ENCODE measurements around the gene TBCA.

The TBCA gene, protein sequence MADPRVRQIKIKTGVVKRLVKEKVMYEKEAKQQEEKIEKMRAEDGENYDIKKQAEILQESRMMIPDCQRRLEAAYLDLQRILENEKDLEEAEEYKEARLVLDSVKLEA

GRCh38 chr5:77775790-77776553, at the start of gene TBCA:
TBCA (minus strand) TSS chr5:77776339; CDS start chr5:77776257, 82 bp downstream.
- TF ChIP-seq ZNF274 (IDR thresholded peaks at IDR 0.05; ENCODE audit: low read depth, low read length), result no peak
- peak within 1 kb of the TSS; percentile 96 for H3K4me3 ChIP-seq (ENCODE audit: low read length)

GRCh38 chr5:77824981-77825380, 48.8 kb upstream of the TBCA start:
- TF ChIP-seq ZNF274 (IDR thresholded peaks at IDR 0.05; ENCODE audit: low read depth, low read length), result no peak

DNA sequence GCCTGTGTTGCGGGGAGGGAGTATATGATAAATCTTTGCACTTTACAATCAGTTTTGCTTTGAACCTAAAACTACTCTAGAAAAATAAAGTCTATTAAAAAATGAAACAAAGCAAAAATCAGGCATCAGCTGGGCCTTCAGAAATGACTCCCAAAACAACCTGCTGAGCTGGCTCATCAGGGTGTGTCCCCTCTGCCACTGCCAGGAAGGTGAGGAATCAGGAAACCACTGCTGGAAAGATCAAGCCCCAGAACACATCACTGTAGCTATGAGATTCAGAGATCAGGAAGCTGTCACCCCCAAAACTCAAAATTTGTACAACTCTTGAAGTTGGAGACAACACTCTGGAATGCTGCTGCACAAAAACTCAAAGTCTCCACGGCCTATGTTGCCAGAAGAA, 40.5 kb upstream of the TBCA start:
- no peak for TF ChIP-seq ZNF274 (IDR thresholded peaks at IDR 0.05; ENCODE audit: low read depth, low read length)
- no peak overlapping the region for H3K4me3 ChIP-seq (ENCODE audit: low read length)

More at GRCh38 chr5:77824981-77825380, 48.8 kb upstream of the TBCA start:
- no peak overlapping the region for H3K4me3 ChIP-seq (ENCODE audit: low read length)

- H3K4me3 ChIP-seq (ENCODE audit: low read length), result no peak overlapping the region
- no peak for TF ChIP-seq ZNF274 (IDR thresholded peaks at IDR 0.05; ENCODE audit: low read depth, low read length)
Measured at GRCh38 chr5:77812926-77813589, 36.9 kb upstream of the TBCA start.

DNA sequence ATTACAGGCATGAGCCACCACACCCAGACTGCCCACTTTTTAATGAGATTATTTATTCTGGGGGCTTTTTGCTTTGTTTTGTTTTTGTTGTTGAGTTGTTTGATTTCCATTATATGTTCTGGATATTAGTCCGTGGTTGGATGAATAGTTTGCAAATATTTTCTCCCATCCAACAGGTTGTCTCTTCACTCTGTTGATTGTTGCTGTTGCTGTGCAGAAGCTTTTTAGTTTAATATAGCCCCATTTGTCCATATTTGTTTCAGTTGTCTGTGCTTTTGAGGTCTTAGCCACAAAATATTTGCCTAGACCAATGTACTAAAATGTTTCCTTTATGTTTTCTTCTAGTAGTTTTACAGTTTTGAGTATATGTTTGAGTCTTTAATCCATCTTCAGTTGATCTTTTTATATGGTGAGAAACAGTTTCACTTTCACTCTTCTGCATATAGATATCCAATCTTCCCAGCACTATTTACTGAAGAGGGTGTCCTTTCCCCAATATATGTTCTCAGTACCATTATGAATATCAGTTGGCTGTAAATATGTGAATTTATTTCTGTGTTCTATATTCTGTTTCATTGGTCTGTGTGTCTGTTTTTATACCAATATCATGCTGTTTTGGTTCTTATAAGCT, 30.2 kb upstream of the TBCA start:
- no peak overlapping the region for H3K4me3 ChIP-seq (ENCODE audit: low read length)
- no peak for TF ChIP-seq ZNF274 (IDR thresholded peaks at IDR 0.05; ENCODE audit: low read depth, low read length)

GRCh38 chr5:77798456-77798855, 22.3 kb upstream of the TBCA start:
- TF ChIP-seq ZNF274 (IDR thresholded peaks at IDR 0.05; ENCODE audit: low read depth, low read length), result no peak
- H3K4me3 ChIP-seq (ENCODE audit: low read length), result no peak overlapping the region

DNA sequence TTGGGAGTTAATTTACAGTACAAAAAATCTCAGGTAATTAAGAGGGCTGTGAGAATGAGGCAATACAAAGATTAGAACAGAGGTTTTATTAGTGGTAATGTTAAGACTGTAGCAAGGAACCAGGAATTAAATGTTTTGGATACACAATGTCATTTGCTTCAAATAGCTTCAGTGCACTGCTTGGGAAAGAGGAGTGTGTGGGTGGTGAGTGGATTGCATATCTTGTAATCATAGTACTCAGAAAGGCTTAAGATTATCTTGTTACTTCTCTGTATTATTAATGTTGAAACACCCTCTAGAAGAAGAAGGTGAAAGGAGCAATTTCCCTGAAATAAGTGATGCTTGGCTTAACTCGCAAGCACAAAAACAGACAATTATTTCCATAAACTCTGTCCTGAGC, 21.0 kb upstream of the TBCA start:
- no peak overlapping the region for H3K4me3 ChIP-seq (ENCODE audit: low read length)
- no peak for TF ChIP-seq ZNF274 (IDR thresholded peaks at IDR 0.05; ENCODE audit: low read depth, low read length)

GRCh38 chr5:77795846-77796245, 19.7 kb upstream of the TBCA start:
- no peak overlapping the region for H3K4me3 ChIP-seq (ENCODE audit: low read length)
- TF ChIP-seq ZNF274 (IDR thresholded peaks at IDR 0.05; ENCODE audit: low read depth, low read length), result no peak

DNA sequence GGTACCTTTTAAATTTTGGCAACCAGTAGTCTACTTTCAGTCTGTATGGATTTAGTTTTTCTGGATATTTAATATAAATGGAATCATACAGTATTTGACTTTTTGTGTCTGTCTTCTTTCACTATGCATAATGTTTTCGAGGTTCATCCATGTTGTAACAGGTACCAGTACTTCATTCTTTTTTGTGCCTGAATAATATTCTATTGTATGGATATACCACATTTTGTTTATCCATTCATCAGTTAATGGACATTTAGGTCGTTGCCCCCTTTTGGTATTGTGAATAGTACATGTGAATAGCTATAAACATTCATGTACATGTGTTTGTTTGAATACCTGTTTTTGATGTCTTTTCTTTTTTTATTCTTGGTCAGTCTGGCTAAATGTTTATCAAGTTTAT, 19.1 kb upstream of the TBCA start:
- no peak for TF ChIP-seq ZNF274 (IDR thresholded peaks at IDR 0.05; ENCODE audit: low read depth, low read length)
- no peak overlapping the region for H3K4me3 ChIP-seq (ENCODE audit: low read length)

DNA sequence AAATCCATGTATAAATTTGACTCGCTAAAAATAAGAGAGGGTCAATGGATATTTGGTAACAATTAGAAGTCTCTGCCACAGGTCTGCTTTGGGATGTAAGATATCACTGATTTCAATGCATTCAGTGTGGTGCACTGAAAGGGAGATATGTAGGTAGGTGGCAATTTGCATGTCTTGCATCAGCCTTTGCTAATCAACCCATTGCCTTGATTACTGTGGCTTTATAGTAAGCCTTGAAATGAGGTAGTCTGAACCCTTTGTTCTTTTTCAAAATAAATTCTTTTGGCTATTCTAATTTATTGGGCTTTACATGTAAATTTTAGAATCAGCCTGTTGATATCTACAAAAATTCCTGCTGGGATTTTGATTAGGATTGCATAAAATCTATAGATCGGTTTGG, 15.8 kb upstream of the TBCA start:
- no peak for TF ChIP-seq ZNF274 (IDR thresholded peaks at IDR 0.05; ENCODE audit: low read depth, low read length)
- H3K4me3 ChIP-seq (ENCODE audit: low read length), result no peak overlapping the region

GRCh38 chr5:77791356-77791755, 15.2 kb upstream of the TBCA start:
- no peak overlapping the region for H3K4me3 ChIP-seq (ENCODE audit: low read length)
- TF ChIP-seq ZNF274 (IDR thresholded peaks at IDR 0.05; ENCODE audit: low read depth, low read length), result no peak

DNA sequence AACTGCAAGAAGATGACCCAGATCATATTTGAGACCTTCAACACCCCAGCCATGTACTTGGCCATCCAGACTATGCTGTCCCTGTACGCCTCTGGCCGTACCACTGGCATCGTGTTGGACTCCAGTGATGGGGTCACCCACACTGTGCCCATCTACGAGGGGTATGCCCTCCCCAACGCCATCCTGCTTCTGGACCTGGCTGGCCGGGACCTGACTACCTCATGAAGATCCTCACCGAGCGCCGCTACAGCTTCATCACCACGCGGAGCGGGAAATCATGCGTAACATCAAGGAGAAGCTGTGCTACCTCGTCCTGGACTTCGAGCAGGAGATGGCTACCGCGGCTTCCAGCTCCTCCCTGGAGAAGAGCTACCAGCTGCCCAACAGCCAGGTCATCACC, 9.1 kb upstream of the TBCA start:
- no peak for TF ChIP-seq ZNF274 (IDR thresholded peaks at IDR 0.05; ENCODE audit: low read depth, low read length)
- no peak overlapping the region for H3K4me3 ChIP-seq (ENCODE audit: low read length)

GRCh38 chr5:77784735-77785134, 8.6 kb upstream of the TBCA start:
- no peak for TF ChIP-seq ZNF274 (IDR thresholded peaks at IDR 0.05; ENCODE audit: low read depth, low read length)
- no peak overlapping the region for H3K4me3 ChIP-seq (ENCODE audit: low read length)

DNA sequence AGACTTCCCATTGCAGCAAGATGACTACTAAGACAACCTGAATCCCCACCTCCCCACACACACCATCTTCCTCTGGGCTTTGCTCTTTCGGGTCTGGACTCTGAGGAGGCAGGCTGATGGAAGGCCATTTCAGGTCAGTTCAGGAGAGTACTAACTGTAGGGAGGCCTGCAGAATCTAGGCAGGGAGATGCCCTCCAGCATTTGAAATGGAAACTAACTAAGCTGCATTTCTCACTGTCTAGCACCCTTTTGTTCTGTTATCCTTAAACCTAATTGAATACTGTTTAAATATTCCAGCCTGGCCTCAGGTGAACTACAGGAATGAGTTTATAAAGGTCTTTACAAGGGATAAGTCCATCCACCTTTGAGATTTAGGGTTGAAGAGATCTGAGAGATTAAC, 4.9 kb upstream of the TBCA start:
- H3K4me3 ChIP-seq (ENCODE audit: low read length), result no peak overlapping the region
- no peak for TF ChIP-seq ZNF274 (IDR thresholded peaks at IDR 0.05; ENCODE audit: low read depth, low read length)
